GM18517 (cell line): ENCODE results near the gene KLRC2.
"Not testable (repeated sequence)": the region's sequence is repeated elsewhere in the genome, so short reads cannot be mapped to it uniquely, and the experiment has no call there.

Source experiments
- ATAC-seq: cut with Tn5 transposase; IDR thresholded peaks from one replicate; pipeline ENCODE4 v1.9.1; 2021; ENCODE audit warnings: mild to moderate bottlenecking, moderate library complexity; ENCODE audit not compliant: unreplicated experiment

KLRC2 gene

DNA sequence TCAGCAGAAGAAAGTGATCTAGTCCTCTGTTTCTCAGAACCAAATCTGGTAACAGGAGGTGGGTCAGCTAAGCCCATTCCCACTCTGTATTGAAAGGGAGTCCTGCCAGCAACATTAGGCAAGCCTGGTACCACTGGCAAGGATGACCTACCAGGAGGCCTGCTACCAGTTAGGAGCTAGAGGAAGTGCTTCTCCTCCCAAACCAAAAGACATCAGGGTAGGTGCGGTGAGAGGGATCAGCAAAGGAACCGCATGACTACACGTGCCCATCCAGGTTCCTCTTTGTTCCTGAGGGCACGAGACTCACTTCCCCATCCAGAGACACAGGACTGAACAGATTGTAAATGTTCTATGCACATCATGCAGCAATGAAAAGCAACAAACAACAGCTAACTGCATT lies 29.1 kb downstream of the KLRC2 start:
- ATAC-seq = no peak

DNA sequence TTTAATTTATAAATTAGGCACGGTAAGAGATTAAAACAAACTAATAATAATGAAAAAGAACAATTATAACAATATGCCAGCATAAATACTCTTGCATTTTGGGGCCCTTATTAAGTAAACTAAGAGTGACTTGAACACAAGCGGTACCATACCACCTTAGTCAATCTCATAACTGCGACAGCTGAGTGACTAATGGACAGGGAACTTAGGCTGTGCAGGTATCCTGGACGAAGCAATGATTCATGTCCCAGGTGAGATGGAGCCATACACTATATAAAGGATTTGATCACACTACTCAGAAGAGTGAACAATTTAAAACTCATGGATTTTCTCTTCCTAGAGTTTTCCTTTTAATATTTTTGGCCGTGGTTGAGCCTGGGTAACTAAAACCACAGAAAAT lies 30.5 kb downstream of the KLRC2 start:
- ATAC-seq = no peak

DNA sequence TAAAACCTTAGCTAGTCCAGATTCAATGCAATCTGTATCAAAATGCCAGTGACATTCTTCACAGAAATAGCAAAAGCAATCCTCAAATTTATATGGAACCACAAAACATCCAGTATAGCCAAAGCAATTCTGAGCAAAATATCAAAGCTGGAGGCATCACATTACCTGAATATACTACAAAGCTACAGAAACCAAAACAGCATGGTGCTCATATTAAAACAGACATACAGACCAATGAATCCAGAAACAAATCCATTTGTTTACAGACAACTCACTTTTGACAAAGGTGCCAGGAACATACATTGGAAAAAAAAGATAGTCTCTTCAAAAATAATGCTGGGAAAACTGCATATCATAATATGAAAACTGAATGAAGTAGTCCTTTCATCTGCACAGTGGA lies 31.0 kb downstream of the KLRC2 start:
- no peak for ATAC-seq

DNA sequence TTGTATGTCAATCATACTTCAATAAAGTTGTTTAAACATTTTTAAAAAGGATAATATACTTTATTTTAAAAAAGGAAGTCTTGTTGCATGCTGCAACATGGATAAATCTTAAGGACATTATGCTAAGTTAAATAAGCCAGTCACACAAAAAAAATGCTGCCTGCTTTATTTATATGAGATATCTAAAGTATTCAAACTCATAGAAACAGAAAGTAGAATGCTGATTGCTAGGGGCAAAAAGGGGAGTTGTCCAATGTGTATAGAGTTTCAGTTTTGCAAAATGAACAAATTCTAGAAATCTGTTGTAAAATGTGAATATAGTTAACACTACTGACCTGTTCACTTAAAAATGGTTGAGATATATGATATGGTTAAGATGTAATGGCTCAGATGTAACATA lies 35.0 kb downstream of the KLRC2 start:
- ATAC-seq = no peak

DNA sequence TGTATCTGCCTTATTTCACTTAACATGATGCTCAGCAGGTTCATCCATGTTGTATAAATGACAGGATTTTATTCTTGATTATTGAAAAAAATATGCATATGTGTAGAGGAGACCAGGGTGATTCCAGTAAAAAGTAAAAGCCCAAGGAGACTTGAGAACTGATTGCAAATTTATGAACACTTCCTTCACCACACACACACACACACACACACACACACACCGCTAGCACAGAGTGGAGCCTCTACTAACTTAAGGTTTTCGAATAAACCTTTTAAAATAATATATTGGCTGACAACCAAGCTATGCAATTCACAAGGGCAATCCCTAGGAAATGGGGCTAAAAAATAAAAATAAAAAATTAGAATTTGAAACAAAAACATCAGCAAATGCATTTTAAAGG lies 37.6 kb downstream of the KLRC2 start:
- no peak for ATAC-seq

DNA sequence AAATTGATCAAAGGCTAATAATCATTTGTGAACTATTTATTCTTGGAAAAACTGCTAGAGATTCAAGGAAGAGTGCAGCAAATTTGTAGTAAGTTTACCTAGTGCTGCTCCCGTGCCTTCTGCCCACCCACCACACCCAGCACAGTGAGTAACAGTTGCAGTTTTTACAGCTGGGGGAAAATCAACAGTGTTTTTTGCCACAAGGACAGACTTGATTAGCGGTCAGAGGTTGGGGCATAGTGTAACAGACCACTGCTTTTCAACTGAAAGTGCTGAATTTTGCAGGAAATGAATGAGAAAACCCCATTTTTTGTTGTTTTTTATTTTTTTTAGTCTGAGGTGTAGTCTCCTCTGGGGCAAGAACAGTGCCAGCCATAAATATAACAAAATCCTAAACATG lies 38.5 kb downstream of the KLRC2 start:
- ATAC-seq = no peak

DNA sequence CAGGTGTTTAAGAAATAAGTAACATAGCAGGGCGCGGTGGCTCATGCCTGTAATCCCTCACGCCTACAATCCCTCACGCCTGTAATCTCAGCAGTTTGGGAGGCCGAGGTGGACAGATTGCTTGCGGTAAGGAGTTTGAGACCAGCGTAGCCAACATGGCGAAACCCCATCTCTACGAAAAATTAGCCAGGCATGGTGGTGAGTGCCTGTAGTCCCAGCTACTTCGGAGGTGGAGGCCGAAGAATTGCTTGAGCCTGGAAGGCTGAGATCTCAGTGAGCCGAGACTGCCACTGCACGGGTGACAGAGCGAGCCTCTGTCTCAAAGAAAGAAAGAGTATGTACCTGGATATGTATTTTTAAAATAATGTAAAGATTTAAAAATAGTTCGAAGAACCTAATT lies 39.6 kb downstream of the KLRC2 start:
- ATAC-seq = not testable (repeated sequence)

DNA sequence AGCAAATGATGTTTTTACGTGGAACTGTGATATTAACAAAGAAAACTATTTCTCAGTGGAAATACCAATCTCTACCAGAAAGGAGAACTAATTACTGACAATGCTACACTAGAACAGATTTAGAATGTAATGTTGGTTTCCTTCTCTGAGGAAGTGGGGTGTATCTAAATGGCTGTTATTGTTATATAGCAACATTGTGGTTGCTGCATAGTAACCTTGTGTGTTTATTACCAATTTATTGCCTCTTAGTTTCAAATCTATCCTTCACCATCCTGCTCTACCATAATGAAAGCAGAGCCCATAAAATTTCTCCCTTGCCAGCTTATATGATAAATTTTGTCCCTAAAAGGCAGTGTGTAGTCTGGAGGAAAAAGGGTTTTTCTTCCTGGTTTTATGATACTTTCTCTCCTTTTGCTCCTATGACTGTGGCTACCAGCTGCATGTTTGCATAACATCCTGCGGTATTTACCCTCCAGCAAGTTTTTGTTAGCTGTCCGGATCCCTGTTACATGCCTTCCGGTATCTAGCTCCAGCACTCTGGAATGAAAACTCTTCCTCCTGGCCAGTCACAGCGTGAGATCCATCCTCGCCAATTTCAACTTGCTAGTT lies 40.3 kb downstream of the KLRC2 start:
- ATAC-seq = peak; percentile 86

DNA sequence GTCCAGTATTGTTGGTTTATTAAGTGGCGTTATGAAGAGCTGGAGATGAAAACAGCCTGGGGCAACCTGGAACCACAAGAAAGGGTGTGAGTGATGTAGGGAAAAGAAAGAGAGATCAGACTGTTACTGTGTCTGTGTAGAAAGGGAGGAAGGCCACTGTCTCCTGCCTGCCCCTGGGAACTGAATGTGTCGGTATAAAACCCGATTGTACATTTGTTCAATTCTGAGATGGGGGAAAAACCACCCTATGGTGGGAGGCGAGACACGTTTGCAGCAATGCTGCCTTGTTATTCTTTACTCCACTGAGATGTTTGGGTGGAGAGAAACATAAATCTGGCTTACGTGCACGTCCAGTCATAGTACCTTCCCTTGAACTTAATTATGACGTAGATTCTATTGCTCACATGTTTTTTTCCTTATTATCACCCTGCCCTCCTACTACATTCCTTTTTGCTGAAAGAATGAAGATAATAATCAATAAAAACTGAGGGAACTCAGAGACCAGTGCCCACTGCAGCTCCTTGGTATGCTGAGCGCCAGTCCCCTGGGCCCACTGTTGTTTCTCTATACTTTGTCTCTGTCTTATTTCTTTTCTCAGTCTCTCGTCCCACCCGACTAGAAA lies 41.2 kb downstream of the KLRC2 start:
- ATAC-seq = not testable (repeated sequence)

DNA sequence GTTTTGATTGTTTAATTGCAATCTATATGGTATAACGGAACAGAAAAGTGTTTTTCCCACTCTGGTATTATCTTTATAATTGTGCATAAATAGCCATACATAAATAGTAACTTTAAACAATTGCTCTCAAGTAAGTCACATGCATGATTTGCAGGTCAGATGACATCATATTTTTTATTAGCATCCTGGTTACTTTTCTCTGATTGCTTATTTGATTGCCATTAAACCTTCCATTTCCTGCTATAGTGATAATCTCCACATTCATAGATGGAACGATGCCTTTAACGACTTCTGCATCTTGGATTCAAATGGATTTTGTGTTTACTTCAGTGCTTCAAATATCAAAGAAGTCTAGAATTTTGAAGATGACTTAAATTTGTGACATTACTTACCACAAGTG lies 42.5 kb downstream of the KLRC2 start:
- no peak for ATAC-seq

DNA sequence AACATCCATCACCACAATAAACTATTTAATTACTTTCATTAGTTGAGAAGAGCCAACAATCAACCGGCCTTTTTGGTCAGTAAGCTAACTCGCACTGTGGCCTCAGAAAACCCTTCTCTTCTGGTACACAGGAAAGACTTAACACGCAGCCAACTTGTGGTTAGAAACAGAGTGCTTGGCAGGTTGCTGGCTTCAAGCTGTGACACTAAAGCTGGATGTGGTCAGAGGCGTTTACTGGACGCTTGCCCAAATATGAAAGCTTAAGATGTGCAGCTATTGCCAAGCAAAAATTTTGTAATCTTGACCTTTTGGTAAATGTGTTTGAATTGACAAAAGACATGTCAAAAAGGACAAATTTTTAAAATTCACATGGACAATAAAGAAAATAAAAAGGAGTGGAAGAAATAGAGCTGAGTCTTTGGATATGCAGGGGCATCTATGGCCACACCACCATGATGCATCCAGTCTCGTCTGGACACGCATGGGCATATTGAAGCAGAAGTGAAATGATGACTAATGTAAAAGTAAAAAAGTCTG lies 43.3 kb downstream of the KLRC2 start:
- peak; percentile 53 for ATAC-seq

DNA sequence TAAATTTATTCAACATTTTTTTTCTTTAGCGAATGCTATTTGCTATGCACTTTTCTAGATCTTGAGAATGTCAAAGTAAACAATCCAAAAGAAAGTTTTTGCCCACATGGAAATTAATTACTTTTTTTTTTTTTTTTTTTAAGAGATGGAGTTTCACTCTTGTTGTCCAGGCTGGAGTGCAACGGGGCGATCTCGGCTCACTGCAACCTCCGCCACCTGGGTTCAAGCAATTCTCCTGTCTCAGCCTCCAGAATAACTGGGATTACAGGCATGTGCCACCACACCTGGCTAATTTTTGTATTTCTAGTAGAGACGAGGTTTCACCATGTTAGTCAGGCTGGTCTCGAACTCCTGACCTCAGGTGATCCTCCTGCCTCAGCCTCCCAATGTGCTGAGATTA lies 44.8 kb downstream of the KLRC2 start:
- not testable (repeated sequence) for ATAC-seq

DNA sequence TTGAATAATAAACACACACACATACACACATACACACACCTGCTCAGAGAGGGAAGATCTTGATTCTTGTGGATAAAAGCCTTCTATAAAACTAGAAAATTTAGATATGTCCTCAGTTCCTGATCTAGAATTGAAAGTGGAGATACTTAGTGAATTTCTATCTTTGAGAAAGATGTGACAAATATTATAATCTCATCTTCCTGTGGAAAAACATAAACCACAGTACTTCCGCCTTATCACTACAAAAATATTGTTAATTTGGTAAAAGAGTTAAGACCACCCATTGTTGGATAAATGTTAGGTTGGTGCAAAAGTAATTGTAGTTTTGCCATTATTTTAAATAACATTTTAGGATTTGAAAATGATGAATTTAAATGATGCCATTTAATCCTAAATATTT lies 45.9 kb downstream of the KLRC2 start, which contains the start of gene KLRK1:
TSS of gene KLRK1 (minus strand) at position 138 of the 400 bp plus-strand sequence. CDS start 1,231 bp downstream, outside the sequence.
- no peak for ATAC-seq

DNA sequence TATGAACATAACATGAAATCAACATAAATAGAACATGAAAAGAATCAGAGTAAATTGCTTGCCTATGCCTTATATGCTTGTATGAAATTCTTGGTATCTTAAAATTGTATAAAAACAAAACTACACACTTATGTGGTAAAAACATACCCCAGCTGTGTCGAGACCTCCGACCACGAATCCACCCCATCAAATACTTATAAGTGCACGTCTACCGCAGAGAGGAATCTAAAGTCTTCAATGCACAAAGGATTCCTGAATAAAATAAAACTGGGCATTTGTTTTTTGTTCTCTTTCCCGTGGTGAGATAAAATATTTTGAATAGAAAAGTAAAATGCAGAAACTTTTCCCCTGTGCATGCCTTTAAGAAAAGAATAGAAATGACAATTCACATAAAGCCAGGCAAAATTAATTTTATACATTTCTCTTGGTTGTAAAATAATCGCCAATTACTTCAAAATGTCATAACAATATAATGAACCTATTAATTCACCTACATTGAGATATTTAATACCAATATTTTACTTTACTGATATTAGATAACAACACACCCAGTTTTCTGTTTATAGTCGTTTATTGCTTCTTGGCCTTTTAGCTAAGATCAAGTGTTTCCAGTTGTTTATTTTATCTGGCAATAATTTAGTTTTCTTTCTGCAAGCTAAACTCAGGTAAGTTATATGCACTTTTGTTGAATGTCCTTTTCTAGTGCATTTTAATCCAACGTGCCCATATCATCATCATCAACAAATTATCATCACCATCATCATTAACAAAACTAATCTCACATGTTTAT lies 47.0 kb downstream of the KLRC2 start:
- ATAC-seq = no peak

DNA sequence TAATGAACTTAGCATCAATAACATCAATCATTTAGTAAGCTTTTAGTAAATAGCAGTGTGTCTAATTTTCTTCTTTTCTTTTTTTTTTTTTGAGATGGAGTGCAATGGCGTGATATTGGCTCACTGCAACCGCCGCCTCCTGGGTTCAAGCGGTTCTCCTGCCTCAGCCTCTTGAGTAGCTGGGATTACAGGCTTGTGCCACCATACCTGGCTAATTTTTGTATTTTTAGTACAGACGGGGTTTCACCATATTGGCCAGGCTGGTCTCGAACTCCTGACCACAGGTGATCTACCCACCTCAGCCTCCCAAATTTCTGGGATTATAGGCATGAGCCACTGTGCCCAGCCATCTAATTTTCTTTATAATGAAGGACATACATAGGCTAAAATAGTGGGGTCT lies 48.3 kb downstream of the KLRC2 start:
- not testable (repeated sequence) for ATAC-seq

DNA sequence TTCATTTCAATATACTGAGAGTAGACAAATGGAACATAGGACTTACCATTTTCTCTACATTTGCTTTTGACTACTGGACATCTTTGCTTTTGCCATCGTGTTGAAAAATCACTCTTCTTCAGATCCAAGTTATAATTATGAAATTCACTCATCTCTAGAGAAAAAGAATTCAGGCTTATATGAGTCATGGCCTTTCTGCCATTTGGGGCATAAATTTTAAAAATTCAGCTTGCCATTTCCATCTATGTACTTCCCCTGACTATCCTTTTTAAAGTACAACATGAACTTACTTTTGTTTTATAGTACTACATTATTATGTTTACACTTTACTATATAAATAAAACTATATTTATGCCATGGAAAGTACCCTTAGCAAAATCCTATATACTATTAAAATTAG lies 49.0 kb downstream of the KLRC2 start:
- no peak for ATAC-seq

DNA sequence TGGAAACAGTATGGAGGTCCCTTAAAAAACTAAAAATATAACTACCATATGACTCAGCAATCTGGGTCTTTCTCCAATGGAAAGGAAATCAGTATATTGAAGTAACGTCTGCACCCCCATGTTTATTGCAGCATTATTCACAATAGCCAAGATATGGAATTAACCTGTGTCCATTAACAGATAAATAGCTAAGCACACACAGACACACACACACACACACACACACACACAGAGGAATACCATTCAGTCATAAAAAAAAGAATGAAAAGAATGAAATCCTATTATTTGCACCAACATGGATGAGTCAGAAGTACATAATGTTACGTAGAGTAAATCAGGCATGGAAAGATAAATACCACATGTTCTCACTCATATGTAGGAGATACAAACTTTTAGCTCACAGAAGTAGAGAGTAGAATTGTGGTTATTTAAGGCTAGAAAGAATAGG lies 50.6 kb downstream of the KLRC2 start:
- no peak for ATAC-seq

DNA sequence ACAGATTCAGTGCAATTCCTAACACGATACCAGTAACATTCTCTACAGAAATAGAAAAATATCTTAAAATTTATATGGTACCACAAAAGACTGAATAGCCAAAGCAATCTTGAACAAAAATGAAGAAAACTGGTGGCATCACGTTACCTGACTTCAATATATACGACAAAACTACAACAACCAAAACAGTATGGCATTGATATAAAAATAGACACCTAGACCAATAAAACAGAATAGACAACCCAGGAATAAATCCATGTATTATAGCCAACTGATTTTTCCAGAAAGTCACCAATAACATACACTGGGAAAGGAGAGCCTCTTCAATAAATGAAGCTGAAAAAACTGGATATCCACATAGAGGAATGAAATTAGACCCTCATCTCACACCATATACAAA lies 51.6 kb downstream of the KLRC2 start:
- no peak for ATAC-seq

DNA sequence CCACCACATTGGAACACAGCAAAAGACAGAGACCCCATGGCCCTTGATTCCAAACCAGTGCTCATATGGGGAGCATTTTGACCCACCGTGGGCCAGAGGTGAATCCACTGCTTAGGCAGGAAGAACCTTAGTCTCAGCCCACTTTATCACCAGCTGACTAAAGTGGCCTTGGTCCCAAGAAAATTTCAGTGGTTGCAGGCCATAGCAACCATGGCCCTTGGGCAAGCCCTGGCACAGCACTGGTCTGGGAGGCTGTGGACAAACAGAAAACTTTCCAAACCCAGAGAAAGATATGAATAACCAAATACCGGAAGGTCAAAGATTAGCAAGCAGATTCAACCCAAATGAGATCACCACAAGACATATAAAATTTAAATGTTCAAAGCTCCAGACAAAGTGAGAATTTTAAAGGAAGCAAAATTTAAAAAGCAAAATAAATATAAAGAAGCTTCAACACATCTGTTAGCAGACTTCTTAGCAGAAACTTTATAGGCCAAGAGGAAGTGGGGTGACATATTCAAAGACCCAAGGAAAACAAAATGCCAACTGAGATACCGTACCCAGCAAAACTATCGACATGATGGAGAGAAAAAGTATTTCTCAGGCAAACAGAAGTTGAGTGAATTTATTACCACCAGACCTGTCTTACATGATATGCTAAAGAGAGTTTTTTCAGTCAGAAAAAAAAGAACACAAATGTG lies 53.7 kb downstream of the KLRC2 start:
- no peak for ATAC-seq
